Endometrium (tissue), 2 donors: ENCODE results near the gene ENAH.
"Not testable (repeated sequence)": the region's sequence is repeated elsewhere in the genome, so short reads cannot be mapped to it uniquely, and the experiment has no call there.

Experiments used
- FAIRE-seq: peaks from 2 replicates; lab custom pipeline; 2012; peaks lifted over from hg19 to GRCh38; lab: Jason Lieb, UNC
- donor health status: control.
- donor health status: control.

Gene ENAH

DNA sequence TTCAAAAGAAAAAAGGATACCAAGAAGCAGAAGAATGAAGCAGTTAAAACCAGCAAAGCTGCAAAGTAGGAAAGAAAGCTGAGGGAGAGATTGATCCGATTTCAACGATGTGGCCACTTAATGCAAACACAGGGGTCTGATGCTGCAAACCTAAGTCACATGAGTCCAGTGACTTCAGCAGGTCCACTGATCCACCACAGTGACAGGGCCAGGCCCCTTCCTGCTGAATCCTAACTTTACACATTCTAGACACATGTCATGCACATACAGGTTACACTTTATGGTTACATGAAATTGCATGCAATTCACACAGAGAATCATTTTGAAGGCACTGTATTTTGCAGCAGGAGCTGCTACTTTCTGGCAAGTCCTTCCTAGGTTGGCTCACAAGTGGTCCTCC is 166.1 kb downstream of the ENAH start:
- FAIRE-seq, result no peak

GRCh38 chr1:225485991-225486530 is 166.9 kb downstream of the ENAH start:
- no peak for FAIRE-seq

- no peak for FAIRE-seq
Observed at GRCh38 chr1:225485226-225485625, 167.7 kb downstream of the ENAH start.

DNA sequence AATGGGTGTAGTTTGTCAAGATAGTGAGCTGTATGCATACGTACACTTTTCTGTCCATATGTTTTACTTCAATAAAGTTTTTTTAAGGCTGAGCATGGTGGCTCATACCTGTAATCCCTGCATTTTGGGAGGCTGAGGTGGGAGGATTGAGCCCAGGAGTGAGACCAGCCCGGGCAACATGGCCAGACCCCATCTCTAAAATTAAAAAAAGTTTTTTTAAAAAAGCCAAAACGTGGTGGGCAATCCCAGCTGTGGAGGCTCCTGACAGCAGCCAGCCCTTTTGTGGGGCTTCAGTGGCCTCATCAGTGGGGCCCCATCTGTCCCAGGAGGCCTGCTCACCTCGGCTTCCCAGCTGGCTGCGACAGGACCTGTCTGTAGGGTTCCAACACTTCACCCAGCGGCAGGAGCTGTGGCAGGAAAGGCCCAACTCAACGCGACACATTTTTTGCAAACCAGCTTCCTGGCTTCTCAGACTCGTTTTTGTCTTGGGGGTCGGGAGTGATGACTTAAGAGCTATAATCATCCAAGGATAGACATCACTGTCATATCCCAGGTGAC is 168.2 kb downstream of the ENAH start:
- FAIRE-seq, result no peak

- no peak for FAIRE-seq
Observed at GRCh38 chr1:225483818-225484656, 168.9 kb downstream of the ENAH start.

DNA sequence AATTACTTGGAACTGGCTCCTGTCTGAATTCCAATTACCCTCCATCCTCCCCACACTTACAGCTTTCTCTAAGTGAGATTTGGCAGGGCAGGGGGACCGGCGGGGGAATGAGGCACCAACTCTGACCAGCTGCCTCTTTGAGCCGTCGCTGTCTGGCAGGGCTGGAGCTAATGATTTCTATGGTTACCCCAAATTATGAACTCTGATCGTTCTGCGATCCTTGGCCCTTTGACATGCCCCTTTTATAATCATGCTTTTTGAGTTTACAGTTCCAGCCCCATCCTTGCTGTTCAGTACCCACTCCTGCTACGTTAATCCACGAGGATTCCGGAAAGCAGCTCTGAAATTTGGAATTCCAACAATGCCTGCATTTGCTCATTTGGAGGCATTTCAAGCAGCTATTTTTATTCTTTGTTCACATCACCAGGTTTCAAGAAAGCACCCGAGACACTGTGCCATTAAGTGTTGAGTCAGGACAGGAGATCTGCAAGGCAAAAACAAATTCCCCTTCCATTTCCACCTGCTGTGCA is 170.4 kb downstream of the ENAH start:
- no peak for FAIRE-seq

GRCh38 chr1:225481738-225482137 is 171.2 kb downstream of the ENAH start:
- FAIRE-seq, result no peak

GRCh38 chr1:225480825-225481434 is 172.0 kb downstream of the ENAH start:
- no peak for FAIRE-seq

DNA sequence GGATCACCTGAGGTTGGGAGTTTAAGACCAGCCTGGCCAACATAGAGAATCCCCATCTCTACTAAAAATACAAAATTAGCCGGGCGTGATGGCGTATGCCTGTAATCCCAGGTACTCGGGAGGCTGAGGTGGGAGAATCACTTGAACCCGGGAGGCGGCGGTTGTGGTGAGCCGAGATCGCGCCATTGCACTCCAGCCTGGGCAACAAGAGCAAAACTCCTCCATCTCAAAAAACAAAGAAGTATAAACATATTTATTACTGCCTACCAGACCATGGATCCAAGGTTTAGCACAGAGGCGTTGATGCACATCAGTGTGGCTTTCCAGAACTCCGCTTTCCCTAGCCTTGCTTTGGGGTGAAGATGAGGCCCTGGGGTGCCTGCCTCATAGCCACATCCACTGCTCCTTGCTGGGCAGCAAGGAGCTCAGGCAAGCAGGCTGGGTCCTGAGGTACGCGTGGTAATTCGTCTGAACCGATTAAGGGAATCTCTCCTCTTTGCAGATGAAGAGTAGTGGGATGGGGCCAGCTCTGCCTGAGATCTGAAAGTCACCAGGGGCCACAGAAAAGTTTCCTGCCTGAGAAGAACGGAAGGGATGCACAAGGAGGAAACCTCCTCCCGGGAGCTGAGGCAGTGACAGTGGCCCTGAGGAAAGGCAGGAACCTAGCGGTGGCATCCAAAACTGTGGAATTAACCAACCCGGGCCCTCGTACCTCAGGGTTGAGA is 172.8 kb downstream of the ENAH start:
- no peak for FAIRE-seq

- no peak for FAIRE-seq
Observed at GRCh38 chr1:225479341-225479740, 173.6 kb downstream of the ENAH start.

DNA sequence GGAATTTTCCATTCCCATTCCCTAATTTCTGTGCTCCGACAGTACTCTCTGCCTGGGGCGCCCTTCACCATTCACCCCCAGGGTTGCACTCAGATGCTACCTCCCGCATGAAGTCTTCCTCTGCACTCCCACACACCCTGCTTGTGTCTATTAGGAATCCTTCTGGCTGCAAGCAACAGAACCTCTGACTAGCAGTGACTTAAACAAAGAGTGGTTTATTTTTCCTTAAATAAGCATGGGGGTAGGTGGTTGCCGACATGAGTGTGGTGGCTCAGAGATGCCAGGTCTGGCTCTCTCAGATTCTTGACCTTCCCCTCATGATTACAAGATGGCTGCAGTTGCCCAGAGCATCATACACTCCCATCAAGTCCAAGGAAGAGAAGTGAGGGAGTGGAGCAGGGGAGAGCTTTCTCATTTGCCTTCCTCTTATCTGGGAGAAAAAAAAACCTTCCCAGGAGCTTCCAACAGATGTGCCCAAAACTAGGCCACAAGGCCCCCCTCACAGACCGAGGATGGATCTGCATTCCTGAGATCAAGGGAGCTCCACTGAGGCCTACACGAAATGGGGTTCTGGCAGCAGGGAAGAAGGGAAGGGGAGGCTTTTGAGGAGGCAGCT is 175.5 kb downstream of the ENAH start:
- no peak for FAIRE-seq

GRCh38 chr1:225476538-225476988 is 176.4 kb downstream of the ENAH start:
- no peak for FAIRE-seq

- FAIRE-seq, result no peak
Observed at GRCh38 chr1:225476100-225476511, 176.8 kb downstream of the ENAH start.

DNA sequence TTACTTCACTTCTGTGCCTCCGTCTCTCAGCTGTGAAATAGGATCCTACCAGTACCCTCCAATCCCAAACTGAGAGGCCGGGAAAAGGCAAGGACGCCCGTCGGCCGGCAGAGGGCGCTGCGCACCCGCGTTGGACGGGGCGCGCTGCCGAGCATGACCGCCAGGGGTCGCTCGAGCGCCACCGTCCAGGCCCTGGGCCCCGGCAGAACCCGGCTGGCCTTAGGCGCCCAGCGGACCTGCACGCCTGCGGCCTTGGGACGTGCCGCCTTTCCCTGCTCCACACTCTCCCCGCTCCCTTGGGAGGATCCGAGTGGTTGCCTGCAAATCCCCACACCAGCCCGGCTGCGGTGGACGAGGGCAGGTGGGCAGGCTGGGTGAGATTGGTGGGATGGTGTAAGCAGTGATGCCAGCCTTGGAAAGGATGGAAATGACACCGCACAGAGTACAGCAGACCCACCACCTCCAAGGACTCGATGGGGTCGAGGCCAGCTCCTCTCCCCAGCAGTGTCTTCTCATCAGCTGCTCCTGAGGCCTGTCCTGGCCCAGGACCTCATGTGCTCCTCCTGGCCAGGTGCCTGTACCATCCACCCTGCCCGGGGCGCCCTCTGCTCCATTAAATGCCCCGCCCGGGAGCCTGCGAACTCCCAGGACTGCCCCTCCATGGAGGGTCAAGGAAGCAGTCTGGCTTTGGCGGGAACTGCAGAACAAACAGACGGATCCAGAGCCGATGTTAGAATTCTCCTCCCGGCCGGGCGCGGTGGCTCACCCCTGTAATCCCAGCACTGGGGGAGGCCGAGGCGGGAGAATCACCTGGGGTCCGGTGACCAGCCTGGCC is 177.7 kb downstream of the ENAH start:
- FAIRE-seq, result no peak

DNA sequence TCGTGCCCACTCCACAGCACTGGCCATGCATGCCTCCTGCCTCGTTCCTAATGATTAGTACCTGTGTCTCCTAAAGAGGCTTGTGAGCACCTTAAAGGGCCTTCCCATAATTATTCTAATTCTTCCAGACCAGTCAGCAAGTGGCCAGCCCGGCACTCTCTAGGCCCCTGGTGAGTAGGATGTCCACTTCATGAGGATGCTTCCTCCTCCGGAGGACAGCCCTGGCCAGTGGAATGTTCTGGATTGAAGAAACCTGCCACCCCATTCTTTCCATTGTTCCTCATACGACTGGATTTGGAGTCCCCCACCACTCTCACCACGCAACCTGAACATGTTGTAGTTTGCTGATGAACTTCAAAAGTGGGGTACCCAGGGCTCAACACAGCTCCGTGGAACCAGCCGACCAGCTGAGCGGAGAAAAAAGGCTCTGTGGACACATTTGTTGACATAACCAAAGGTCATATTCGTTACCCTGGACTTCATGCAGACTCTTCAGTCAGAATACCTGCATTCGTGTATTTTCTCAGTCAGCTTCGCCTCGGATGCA is 178.4 kb downstream of the ENAH start:
- no peak for FAIRE-seq

DNA sequence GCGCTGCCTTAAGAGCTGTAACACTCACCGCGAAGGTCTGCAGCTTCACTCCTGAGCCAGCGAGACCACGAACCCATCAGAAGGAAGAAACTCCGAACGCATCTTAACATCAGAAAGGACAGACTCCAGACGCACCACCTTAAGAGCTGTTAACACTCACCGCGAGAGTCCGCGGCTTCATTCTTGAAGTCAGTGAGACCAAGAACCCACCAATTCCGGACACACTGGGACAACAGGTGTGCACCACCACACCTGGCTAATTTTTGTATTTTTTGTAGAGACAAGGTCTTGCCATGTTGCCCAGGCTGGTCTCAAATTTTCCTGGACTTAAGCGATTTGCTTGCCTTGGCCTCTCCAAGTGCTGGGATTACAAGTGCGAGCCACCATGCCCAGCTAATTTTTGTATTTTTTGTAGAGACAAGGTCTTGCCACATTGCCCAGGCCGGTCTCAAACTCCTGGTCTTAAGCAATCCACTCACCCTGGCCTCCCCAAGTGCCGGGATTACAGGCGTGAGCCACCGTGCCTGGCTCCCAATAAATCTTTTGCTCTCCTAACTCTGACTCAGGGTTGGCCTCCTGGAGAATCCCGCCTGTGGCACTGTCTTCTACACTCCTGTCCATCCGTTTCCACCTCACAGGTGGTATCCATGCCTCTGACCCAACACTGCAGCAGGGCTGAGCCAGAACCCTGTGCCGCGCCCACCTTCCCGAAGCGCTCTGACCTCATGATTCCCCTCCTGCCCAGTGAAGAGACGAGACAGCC is 179.1 kb downstream of the ENAH start:
- not testable (repeated sequence) for FAIRE-seq

- not testable (repeated sequence) for FAIRE-seq
Observed at GRCh38 chr1:225473266-225473665, 179.7 kb downstream of the ENAH start.

- FAIRE-seq, result no peak
Observed at GRCh38 chr1:225471453-225472301, 181.2 kb downstream of the ENAH start.

GRCh38 chr1:225471109-225471452 is 181.8 kb downstream of the ENAH start:
- FAIRE-seq, result no peak
